Left lung (tissue), 10 donors: Measurements from ENCODE around the gene GUK1. TPM values are rescaled to one million over a fixed set of nuclear protein-coding genes. Genes with fewer than 3 reads are reported as not detected.
A peak's percentile ranks its signal among the peaks of the same experiment; 100 is the strongest.

Experiments
- ATAC-seq: fragments of 200-7000 bp; cut with Tn5 transposase; one replicate; pipeline ENCODE4 v1.9.1; 2020; ENCODE audit warnings: moderate library complexity
- DNase-seq, 4 donors: peaks; one replicate each; pipeline ENCODE4 v3.0.0-alpha.2; 2013 to 2020
- H3K27ac ChIP-seq, 2 donors: fragments of 200-600 bp; sonication (generic) in 1 of 2; one replicate each; pipeline versions ENCODE4 v1.5.0 to v1.8.0; 2020 to 2021
- H3K27me3 ChIP-seq, 2 donors: fragments of 200-600 bp; sonication (generic) in 1 of 2; one replicate each; pipeline versions ENCODE4 v1.5.0 to v1.8.0; 2020 to 2021
- H3K36me3 ChIP-seq, 2 donors: fragments of 200-600 bp; sonication (generic) in 1 of 2; one replicate each; pipeline versions ENCODE4 v1.5.0 to v1.8.0; 2020 to 2021
- H3K4me1 ChIP-seq, 2 donors: fragments of 200-600 bp; one replicate each; pipeline ENCODE4 v1.8.0; 2021
- H3K4me3 ChIP-seq, 2 donors: fragments of 200-600 bp; sonication (generic) in 1 of 2; one replicate each; pipeline versions ENCODE4 v1.5.0 to v1.8.0; 2020 to 2021; ENCODE audit warnings: mild to moderate bottlenecking in 1 of 2
- H3K9me3 ChIP-seq, 2 donors: fragments of 200-600 bp; sonication (generic) in 1 of 2; one replicate each; pipeline versions ENCODE4 v1.5.0 to v1.8.0; 2020 to 2021
- CTCF ChIP-seq, 2 donors: fragments of 200-600 bp; sonication (generic) in 1 of 2; IDR thresholded peaks; one replicate each; pipeline versions ENCODE4 v1.5.0 to v1.8.0; 2021; ENCODE audit warnings: antibody characterized with exemption in 2 of 2
- intact Hi-C, 2 donors: fragments of 100-400 bp; cut with DNase I; formaldehyde crosslinking; loops; one replicate each; pipeline versions ENCODE4 v1.11.2 to v1.14.2; 2022
- polyA plus RNA-seq, 6 donors: library from polyadenylated mRNA; unstranded; fragments of 120-200 nt; gene quantifications; one replicate each; pipeline ENCODE4 v1.2.1, GENCODE V29; 2013; ENCODE audit not compliant: insufficient read length in 6 of 6
- total RNA-seq, 2 donors: library from RNA; stranded (reverse); fragmentation: NEBNext Ultra II Directional; extraction: Animal tissue kit (Norgen Biotek cat#: 25700); gene quantifications; one replicate each; pipeline ENCODE4 v1.2.1, GENCODE V29; 2021
- donor health status: DM: no; HTN: yes; CAD: no.
- donor health status: DM: no; HTN: no; CAD: no.

The GUK1 gene
- total and polyA plus RNA-seq, 8 donors = 112 to 221 (median 153) TPM

GRCh38 chr1:228152097-228152917 lies 12.2 kb downstream of the GUK1 start:
- peak in 2 of 4 donors; percentile 30 to 71 for DNase-seq
- TF ChIP-seq CTCF (IDR thresholded peaks at IDR 0.05) = no peak
- Histone ChIP-seq H3K4me1 (peaks cover 6 to 54% of the 10 kb centered on the region in 2 donors), H3K27me3 (peaks cover 0 to 8% of the 10 kb centered on the region in 2 donors), H3K9me3 (no peaks in the 10 kb centered on the region), H3K27ac (no peak overlapping the region), H3K4me3 (no peak overlapping the region), H3K36me3 (peaks cover 0 to 28% of the 10 kb centered on the region in 2 donors)
- no peak for ATAC-seq
- intact Hi-C loops = no loop called here

- ATAC-seq = no peak
- no peak for TF ChIP-seq CTCF (IDR thresholded peaks at IDR 0.05)
- no peak overlapping the region for H3K27ac ChIP-seq
These were observed 12.8 kb downstream of the GUK1 start for GRCh38 chr1:228152918-228153258.

DNA sequence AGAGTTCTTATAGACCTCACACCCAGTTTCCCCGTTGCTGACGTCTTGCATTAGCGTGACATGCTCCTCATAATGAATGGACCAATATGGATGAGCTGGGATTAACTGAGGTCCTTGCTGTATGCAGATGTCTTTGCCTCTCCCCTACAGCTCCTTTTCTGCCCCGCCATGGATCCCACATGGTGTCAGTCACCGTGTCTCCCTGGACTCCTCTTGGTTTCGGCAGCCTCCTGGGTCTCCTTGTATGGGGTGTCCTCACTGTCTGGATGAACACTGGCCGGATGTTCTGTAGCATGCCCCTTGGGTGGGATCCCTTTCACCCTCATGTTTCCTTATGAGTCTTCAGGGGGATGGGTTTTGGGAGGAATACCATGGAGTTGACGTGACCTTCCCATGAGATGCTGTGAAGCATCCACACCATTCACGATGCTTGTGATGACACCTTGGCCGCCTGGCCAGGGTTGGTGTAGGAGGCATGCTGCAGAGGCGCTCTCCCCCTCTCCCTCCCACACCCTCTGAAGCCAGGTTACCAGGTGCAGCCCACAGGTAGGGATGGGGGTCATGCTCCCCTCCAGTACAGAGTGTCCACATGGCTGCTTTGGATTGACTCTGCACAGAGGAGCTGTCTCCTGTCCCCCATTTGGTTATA lies 14.1 kb downstream of the GUK1 start:
- H3K27ac ChIP-seq = no peak overlapping the region
- intact Hi-C loops = no loop called here

More at GRCh38 chr1:228152918-228153258, 12.8 kb downstream of the GUK1 start:
- Histone ChIP-seq H3K4me1 (peaks cover 6 to 48% of the 10 kb centered on the region in 2 donors), H3K9me3 (no peaks in the 10 kb centered on the region), H3K4me3 (no peak overlapping the region), H3K27me3 (peaks cover 0 to 13% of the 10 kb centered on the region in 2 donors), H3K36me3 (peaks cover 0 to 22% of the 10 kb centered on the region in 2 donors)
- intact Hi-C loops = no loop called here
- peak in 1 of 4 donors; percentile 46 for DNase-seq

GRCh38 chr1:228154670-228155571 lies 14.8 kb downstream of the GUK1 start:
- DNase-seq (peak in 2 of 4 donors; percentile 35 to 73), ATAC-seq (peak; percentile 30)
- H3K27ac ChIP-seq = no peak overlapping the region
- intact Hi-C loops = no loop called here
- peaks cover 0 to 2% of the 10 kb centered on the region in 2 donors for H3K36me3 ChIP-seq
- peaks cover 0 to 28% of the 10 kb centered on the region in 2 donors for H3K4me1 ChIP-seq
- no peak overlapping the region for H3K4me3 ChIP-seq
- H3K27me3 ChIP-seq = peaks cover 3 to 19% of the 10 kb centered on the region in 2 donors
- no peak for TF ChIP-seq CTCF (IDR thresholded peaks at IDR 0.05)
- H3K9me3 ChIP-seq = no peaks in the 10 kb centered on the region

More for the DNA sequence above, 14.1 kb downstream of the GUK1 start:
- Histone ChIP-seq H3K9me3 (no peaks in the 10 kb centered on the region), H3K4me1 (peaks cover 2 to 36% of the 10 kb centered on the region in 2 donors), H3K36me3 (peaks cover 0 to 10% of the 10 kb centered on the region in 2 donors), H3K27me3 (peaks cover 3 to 18% of the 10 kb centered on the region in 2 donors), H3K4me3 (no peak overlapping the region)
- DNase-seq (peak in 2 of 4 donors; percentile 23 to 25), ATAC-seq (no peak)
- TF ChIP-seq CTCF (IDR thresholded peaks at IDR 0.05) = no peak
